Measurements from ENCODE around the gene TYRO3.

DNA sequence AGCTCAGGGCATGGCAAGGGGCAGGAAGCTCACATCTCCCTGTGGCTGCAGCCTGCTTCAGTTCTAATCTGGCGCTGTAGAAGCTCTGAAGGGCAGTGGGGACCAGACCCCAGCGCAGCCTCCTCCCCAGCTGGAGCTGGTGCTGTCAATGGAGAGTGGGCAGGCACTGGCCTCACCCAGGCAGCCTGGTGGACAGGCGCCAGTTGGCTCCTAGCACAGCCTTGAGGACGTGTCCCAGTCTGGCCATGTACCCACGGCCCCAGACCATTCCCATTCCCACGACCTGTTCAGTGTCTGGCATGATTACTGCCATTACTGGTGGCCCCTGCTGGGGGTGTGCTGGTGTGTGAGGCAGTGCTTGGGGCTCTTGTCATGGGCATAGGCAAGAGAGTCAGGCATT lies 16.3 kb downstream of the TYRO3 start:
- TF ChIP-seq CTCF (IDR thresholded peaks at IDR 0.05): no peak
- no peak for TF ChIP-seq POLR2AphosphoS5 (IDR thresholded peaks at IDR 0.05)
- no peak for TF ChIP-seq POLR2A (IDR thresholded peaks at IDR 0.05; ENCODE audit: low read depth)
- TF ChIP-seq EP300 (IDR thresholded peaks at IDR 0.05): no peak

All from esophagus muscularis mucosa (tissue), 4 donors.